Diencephalon (tissue), 1 donor: ENCODE measurements around the gene KIAA0408. TPM values are rescaled to one million over a fixed set of nuclear protein-coding genes. Genes with fewer than 3 reads are reported as not detected.

Source experiments
- small RNA-seq: library from RNA; depleted of rRNA; stranded (forward); fragments of <200 nt; gene quantifications from one replicate; pipeline ENCODE3, GENCODE V24; 2014
- total RNA-seq: library from RNA; depleted of rRNA; stranded (reverse); fragments of >200 nt; gene quantifications from one replicate; pipeline ENCODE4 v1.2.3, GENCODE V29; 2014

The KIAA0408 gene
- 105 TPM for total RNA-seq

DNA sequence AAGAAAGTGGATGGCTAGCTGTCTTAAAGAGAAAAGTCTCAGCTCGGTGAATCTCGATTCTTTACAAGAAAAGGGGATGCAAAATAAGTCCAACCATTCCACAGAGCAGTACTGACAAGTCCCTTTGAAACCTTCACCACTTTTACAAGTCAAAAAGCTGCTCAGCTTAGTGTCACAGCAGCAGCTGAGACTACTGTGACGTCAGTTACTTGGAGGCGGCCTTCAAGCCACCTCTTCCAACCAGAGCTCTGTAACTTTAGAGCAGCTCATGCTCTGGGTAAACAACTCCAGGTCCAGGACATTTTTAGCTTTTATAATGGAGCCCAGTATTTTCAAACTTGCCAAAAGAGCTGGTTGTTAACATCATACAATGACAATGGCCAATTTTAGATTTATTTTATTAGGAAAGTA lies at the start of gene KIAA0408:
KIAA0408 (minus strand) TSS at position 159 of the 411 bp plus-strand sequence. CDS start 5,408 bp downstream, outside the sequence.

Small RNAs within 50 kb of the gene (small RNA-seq; reads per million reads assigned to genes)
- gene KIAA0408 = not detected

Other genes with a start within 250 kb of the KIAA0408 start
- gene RNF146, start 192.5 kb downstream of the KIAA0408 start, total RNA-seq = 102 TPM
- 48.9 TPM for gene ECHDC1, start 115.8 kb downstream of the KIAA0408 start, total RNA-seq
- gene C6orf58, start 117.8 kb upstream of the KIAA0408 start, total RNA-seq = 1.2 TPM